HG03095 (cell line): ENCODE results near the gene FAM180B.

Experiments
- ATAC-seq: cut with Tn5 transposase; IDR thresholded peaks from one replicate; pipeline ENCODE4 v1.9.1; 2021; ENCODE audit warnings: moderate library complexity; ENCODE audit not compliant: unreplicated experiment

Gene FAM180B

DNA sequence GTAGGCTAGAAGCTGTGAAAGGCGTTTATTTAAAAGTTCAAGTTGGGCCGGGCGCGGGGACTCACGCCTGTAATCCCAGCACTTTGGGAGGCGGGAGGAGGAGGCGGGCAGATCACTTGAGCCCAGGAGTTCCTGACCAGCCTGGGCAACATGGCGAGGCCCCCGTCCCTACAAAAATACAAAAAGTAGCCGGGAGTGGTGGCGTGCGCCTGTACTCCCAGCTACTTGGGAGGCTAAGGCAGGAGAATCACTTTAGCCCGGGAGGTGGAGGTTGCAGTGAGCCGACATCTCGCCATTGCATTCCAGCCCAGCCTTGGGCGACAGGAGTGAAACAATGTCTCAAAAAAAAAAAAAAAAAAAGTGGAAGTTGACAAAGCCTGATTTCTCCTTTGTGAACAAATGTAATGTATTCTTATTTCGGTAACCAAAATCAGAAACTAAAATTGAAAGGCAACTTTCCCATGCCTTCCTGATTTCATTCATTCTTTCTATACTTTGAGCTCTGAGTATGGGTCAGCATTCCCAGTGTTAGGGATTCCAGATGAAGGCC is 20.3 kb upstream of the FAM180B start:
- ATAC-seq = no peak

DNA sequence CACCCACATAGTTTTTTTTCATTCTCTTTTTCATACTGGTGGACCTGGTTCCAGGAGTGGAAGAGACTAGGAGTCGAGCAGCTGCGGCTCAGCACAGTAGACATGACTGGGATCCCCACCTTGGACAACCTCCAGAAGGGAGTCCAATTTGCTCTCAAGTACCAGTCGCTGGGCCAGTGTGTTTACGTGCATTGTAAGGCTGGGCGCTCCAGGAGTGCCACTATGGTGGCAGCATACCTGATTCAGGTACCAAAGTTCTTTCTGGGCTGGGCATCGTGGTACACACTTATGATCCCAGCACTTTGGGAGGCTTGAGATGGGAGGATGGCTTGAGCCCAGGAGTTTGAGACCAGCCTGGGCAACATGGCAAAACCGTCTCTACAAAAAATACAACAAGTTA is 16.8 kb upstream of the FAM180B start:
- ATAC-seq = no peak

- no peak for ATAC-seq
Observed at GRCh38 chr11:47570651-47571356, 15.7 kb upstream of the FAM180B start.

DNA sequence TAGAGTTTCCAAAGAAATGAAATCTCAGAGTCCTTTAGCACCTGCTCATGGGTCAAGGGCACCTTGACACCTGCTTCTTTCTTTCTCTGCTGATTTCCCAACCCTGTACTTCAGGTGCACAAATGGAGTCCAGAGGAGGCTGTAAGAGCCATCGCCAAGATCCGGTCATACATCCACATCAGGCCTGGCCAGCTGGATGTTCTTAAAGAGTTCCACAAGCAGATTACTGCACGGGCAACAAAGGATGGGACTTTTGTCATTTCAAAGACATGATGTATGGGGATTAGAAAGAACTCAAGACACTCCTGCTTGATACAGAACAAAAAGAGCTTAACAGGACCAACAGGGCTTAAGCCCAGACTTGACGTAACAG is 15.1 kb upstream of the FAM180B start:
- no peak for ATAC-seq

GRCh38 chr11:47571895-47572294 is 14.6 kb upstream of the FAM180B start:
- no peak for ATAC-seq

- ATAC-seq = no peak
Observed at GRCh38 chr11:47572715-47573255, 13.7 kb upstream of the FAM180B start.

DNA sequence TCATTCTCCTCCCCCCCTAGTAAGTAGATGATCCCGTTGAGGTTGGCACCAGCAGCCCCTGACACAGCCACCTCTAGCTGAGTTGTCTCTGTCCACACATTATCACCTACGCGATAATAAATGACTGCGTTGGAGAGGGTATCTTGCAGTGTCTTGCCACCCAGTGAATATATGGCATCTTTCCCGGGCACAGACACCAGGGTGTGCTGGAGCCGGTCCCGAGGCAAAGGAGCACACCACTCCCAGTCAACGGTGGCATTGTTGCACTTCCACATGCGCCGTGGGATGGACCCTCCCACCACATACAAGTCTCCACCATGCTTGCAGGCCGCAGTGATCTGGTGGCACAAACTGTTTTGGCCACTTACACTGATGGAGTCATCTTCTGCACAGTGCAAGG is 13.2 kb upstream of the FAM180B start:
- no peak for ATAC-seq

- ATAC-seq = no peak
Observed at GRCh38 chr11:47577460-47578041, 8.9 kb upstream of the FAM180B start.

- ATAC-seq = peak; percentile 90
Observed at GRCh38 chr11:47578524-47579494, 7.7 kb upstream of the FAM180B start, which contains the start of the genes KBTBD4 and NDUFS3. Gene KBTBD4 (minus strand): TSS chr11:47578970. CDS start chr11:47578951, 19 bp downstream. Gene NDUFS3 (plus strand): TSS chr11:47579074. CDS start chr11:47579092, 18 bp downstream.

- no peak for ATAC-seq
Observed at GRCh38 chr11:47583844-47584243, 2.6 kb upstream of the FAM180B start.

- ATAC-seq = no peak
Observed at GRCh38 chr11:47587039-47587716, 700 bp downstream of the FAM180B start.

GRCh38 chr11:47587723-47588326 is 1.3 kb downstream of the FAM180B start:
- no peak for ATAC-seq

DNA sequence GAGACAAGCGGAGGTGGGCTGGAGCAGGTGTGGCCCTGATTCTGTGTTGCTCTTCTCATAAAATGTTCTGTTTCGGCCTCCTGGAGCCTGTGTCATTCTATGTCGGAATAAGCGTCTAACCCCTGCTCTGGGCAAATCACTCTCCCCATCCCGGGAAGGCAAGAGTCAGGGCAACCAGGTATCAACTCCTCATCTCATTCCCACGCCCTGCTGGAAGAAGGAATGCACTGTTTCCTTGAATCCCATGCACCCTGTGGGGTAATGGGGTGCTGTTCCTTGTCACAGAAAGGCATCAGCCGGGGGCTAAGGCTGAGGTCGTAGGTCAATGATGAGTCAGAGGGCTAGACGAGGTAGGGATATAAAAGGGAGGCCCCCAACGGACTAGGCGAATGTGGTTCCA is 2.6 kb downstream of the FAM180B start:
- ATAC-seq = no peak

DNA sequence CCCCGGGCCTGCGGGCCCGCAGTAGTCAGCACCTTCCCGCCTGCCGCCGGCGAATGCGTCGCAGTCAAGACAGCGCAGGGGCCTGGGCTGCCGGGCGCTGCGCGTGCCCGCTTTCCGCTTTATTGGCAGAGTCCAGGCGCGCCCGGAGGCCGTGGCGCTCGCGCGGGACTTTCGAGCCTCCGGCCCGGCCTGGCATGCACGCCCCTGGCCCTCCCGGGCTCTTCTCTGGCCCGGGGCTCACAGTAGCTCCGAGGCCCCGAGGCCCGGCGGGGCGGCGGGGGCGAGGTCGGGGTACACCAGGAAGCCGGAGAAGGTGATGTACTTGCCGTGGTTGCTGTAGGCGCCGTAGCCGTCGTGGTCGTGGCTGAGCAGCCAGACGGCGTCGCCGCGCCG is 3.1 kb downstream of the FAM180B start:
- no peak for ATAC-seq

DNA sequence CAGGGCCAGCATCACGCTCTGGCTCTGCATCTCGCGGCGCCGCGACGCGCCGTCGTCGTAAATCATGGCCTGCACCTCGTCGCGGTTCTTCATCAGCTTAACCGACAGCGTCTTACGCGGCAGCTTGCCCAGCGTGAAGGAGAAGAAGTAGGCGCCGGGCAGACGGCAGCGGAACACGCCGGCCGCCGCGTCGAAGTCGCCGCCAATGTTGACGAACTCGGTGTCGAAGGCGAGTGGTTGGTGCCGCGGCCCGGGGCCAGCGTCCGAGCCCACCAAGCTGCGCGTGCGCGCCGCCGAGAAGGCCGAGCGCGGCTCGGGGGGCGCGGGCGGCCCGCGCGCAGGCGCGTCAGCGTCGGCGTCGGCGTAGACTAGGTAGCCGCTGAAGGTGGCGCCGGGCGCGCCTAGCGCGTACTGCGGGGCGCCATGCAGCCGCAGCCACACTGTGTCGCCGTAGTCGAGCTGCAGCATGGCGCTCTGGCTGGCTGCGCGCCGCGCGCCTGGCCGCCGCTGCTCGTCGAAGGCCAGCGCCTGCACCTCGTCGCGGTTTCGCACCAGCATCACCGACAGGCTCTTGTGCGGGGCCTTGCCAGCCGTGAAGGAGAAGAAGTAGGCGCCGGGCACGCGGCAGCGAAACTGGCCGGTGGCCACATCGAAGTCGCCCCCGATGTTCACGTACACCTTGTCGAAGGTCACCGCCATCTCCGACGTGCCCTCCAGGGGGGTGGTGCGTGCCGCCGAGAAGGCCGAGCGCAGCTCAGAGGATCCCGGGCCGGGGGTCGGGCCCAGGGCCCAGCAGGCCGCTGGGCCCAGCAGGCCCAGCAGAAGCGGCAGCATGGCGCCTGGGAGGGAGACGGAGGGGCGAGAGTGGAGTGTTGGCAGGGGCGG is 3.7 kb downstream of the FAM180B start:
- ATAC-seq = no peak

DNA sequence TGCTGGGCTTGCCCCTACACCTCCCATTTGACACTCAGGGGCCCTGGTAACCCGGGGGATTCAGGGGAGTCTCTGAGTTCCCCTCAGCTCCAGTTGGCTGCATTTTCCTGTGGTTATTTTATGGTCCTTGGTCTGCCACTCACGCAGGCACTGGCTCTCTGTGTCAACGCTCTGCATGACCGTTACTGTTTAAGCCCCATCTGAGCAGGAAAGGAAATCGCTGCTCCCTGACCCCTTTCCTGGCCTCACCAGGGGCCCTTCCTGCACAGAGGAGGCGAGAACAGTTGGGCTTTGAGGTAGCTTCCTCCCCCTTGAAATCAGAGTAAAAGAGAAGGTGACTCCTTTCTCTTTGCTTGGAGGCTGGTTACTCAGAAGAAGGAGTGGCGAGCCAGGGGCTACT is 5.3 kb downstream of the FAM180B start:
- ATAC-seq = no peak

- no peak for ATAC-seq
Observed at GRCh38 chr11:47592251-47592650, 5.8 kb downstream of the FAM180B start.

GRCh38 chr11:47592970-47593369 is 6.5 kb downstream of the FAM180B start:
- ATAC-seq = no peak

DNA sequence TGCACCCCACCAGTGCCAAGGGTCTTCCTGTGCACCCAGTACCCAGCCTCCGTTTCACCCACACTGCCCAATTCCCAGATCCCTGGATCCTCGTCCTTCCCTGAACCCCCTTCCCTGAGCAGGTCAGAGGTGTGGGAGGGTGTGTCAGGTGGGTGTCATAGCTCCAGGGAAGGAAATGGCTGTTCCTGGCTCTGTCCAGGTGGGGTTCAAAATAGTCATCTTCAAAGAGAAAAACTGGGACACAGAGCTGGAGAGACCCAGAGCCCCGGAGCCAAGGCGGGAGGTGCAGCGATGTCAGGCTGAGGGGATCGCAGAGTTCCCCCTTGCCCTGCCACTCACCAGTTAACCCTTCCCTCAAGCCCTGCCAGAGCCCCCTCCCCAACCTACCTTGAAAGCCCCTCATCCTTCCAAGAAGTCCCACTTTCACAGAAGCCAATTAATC is 7.0 kb downstream of the FAM180B start:
- ATAC-seq = no peak
